ENCODE data around the gene C19orf33.
"Not testable (repeated sequence)": the region's sequence is repeated elsewhere in the genome, so short reads cannot be mapped to it uniquely, and the experiment has no call there.

C19orf33 gene

GRCh38 chr19:38309615-38310278 is 5.7 kb downstream of the C19orf33 start:
- no peak for DNase-seq

DNA sequence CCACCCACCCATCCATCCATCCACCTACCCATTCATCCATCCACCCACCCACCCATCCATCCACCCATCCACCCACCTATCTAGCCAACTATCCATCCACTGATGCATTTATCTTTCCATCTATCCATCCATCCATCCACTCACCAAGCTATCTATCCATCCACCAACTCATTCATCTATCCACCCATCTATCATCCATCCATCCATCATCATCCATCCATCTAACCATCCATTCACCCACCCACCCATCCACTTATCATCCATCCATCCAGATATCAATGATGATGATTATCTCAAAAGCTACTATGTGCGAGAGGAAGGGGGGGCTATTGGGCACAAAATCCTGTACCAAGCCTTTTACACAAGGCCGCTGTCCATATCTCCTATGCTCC is 6.2 kb downstream of the C19orf33 start:
- DNase-seq: no peak

DNA sequence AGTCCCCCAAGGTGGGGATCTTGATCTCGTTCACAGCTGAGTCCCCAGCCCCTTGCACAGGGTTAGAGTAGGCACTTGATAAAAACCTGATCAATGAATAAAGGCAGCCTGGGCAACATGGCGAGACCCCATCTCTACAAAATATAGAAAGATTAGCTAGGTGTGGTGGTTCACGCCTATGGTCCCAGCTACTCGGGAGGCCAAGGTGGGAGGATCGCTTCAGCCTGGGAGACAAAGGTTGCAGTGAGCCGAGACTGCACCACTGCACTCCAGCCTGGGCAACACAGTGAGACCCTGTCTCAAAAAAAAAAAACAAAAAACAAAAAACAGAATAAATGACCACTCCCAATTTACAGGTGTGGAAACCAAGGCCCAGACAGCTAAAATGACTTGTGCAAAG is 6.9 kb downstream of the C19orf33 start:
- no peak for DNase-seq

GRCh38 chr19:38315657-38316476 is 11.8 kb downstream of the C19orf33 start, which contains the start of gene YIF1B:
Gene YIF1B, minus strand, starts transcription at chr19:38315947. Its CDS starts 30 bp downstream, at chr19:38315917.
- peak; percentile 97 for DNase-seq

- DNase-seq: no peak
Measured at GRCh38 chr19:38316477-38317067, 12.5 kb downstream of the C19orf33 start.

DNA sequence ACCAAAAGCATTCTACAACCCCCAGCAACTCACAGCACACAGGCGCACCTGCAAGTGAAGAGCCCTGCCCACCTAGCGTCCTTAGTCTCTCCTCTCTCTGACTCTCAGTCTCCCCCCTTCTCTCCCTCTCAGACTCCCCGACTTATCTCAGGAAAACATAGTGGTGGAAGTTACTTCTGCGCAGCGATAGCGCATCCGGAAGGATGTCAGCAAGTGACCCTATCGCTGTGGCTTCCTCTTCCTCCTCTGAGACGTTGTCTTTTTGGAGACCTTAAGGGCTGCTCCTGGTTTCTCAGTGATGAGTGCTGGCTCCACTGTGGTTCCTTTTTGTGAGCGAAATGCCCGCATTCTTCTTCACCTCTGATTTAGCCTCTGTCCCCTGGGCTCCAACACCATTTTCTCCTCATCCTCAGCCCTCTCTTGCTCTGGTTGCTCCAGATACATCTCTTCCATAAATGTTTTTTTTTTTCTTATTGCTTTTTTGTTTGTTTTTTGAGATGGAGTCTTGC is 13.1 kb downstream of the C19orf33 start:
- DNase-seq: no peak

DNA sequence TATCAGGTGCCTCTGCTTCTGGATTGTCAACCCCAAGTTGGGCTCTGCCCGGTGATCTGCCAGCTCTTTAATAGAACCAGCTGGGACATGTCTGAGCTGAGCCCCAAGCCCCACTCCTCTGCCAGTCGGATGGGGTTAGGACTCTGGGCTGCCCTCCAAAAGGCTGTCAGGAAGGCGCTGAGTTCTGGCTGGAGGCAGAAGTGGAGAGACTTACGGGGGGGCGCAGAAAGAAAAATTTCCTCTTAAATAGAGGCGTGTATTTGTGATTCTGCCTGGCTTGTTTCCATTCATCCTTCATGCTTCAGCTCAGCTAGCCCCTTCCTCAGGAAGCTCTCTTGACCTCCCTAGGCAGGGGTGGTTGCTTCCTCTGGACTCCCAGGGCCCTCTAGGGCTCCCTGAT is 14.6 kb downstream of the C19orf33 start:
- DNase-seq: no peak

- DNase-seq: no peak
Measured at GRCh38 chr19:38319421-38320258, 15.6 kb downstream of the C19orf33 start, which contains the start of gene KCNK6. Gene KCNK6, plus strand, starts transcription at chr19:38319845. Its CDS starts 106 bp downstream, at chr19:38319951.

GRCh38 chr19:38320969-38321339 is 16.9 kb downstream of the C19orf33 start:
- DNase-seq: no peak

DNA sequence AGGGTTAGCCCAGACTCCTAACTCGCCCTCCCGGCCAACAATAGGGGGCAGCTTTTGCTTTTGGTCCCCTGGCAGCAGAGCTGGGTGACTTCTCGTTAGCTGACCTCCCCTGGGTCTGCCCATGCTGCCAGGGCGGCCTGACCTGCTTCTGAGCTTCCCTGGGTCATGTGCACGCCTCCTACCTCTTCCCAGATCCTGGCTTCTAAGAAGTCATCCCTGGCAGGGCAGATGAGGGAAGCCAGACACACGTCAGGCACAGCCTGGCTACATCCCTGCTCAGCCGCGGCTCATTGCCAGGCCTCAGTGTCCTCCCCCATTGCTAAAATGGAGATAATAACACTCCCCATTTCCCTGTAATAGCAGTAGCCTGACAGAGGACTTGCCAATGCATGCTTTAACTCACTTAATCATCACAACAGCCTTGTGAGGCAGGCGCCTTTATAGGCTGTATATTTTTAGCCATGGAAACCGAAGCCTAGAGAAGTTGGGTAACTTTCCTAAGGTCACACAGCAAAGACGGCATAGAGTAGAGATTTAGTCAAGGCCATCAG is 17.7 kb downstream of the C19orf33 start:
- DNase-seq: no peak

GRCh38 chr19:38323291-38323690 is 19.2 kb downstream of the C19orf33 start:
- DNase-seq: no peak

DNA sequence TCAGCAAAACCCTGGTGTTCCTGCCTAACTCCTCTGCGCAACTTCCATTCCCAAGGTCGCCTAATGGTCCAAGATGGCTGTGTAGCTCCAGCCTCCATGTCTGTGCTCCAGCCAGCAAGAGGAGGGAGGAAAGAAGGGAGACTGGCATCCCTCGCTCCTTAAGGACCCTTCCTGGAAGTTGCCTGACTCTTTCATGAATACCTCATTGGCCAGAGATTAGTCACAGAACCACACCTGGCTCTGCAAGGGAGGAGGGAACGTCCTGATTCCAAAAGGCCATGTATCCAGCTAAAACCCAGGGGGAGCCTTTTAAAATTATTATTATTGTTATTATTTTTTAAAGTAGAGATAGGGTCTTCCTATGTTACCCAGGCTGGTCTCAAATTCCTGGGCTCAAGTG is 20.4 kb downstream of the C19orf33 start:
- no peak for DNase-seq

- DNase-seq: no peak
Measured at GRCh38 chr19:38326591-38326990, 22.5 kb downstream of the C19orf33 start.

DNA sequence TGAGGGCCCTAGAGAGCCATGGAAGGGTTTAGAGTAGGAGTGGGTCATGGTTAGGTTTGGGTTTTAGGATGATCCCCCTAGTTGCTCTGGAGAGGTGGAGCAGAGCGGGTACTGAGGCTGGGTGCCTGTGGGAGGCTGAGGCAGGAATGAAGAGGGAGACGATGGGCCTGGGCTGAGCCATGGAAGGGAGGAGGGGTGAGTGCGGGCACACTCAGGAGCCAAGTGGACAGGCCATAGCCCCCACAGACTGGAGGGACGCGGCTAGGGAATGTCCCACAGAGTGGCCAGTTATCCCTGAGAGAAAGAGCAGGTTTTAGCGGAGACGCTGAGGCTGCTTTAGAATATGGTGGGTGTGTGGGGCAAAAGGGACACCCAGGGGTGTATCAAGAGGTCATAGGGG is 25.6 kb downstream of the C19orf33 start:
- DNase-seq: no peak

DNA sequence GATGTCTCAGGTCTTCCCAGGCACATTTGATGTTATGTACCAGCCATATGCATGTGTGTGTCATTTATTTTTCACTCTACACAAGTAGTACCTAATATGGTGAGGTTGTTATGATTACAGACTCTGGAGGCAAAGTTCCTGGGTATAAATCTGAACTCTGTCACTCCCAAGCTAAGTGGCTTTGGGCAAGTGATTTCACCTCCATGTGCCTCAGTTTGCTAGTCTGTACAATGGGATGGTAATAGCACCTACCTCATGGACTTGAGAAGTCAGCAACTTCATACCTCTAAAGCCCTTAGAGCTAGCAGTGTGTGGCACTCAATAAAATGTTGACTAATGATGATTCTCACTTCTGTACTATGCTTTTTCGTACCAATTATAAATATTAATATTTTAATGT is 27.7 kb downstream of the C19orf33 start:
- no peak for DNase-seq

DNA sequence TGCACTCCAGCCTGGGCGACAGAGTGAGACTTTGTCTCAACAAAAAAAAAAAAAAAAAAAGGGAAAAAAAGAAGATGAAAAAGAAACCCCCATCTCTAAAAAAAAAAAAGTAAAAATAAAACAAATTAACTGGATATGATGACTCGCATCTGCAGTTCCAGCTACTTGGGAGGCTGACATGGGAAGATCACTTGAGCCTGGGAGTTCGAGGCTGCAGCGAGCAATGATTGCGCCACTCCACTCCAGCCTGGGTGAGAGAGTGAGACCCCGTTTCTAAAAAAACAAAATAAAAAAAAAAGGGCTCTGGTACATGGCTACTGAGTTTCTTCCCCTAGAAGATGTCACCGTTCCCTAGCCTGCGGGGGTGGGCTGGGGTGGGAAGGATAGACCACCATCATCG is 29.2 kb downstream of the C19orf33 start:
- DNase-seq: no peak

GRCh38 chr19:38335949-38336637 is 32.0 kb downstream of the C19orf33 start:
- DNase-seq: peak; percentile 96

- DNase-seq: peak; percentile 96
Measured at GRCh38 chr19:38336638-38337359, 32.7 kb downstream of the C19orf33 start.

- no peak for DNase-seq
Measured at GRCh38 chr19:38337360-38337653, 33.3 kb downstream of the C19orf33 start.

- not testable (repeated sequence) for DNase-seq
Measured at GRCh38 chr19:38339011-38339410, 35.0 kb downstream of the C19orf33 start.

DNA sequence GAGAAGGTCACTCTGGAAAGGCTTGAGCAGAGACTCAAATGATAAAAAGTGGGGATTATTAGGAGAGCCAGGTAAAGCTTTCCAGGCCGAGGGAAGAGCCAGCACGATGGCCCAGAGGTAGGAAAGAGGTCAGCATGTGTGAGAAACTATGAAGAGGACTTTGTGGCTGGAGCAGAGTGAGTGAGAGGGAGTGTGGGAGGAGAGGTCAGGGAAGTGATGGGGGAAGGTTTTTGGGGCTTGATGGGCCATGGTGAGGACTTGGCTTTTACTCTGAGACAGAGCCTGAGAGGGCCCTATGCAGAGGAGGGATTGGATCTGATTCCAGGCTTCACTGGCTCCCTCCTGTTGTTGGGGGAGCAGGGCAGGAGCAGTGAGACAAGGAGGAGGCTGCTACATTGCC is 36.9 kb downstream of the C19orf33 start:
- no peak for DNase-seq
